RWPE2 (cell line): ENCODE measurements around the gene RGL1.

ENCODE experiments used
- ATAC-seq: fragments of 200-7000 bp; cut with Tn5 transposase; 3 replicates; pipeline ENCODE4 v1.9.1; 2021; ENCODE audit warnings: low read depth
- DNase-seq: peaks from one replicate; pipeline ENCODE4 v3.0.0-alpha.2; 2020; ENCODE audit warnings: low spot score
- H3K27ac ChIP-seq: fragments of 450-650 bp; 2 replicates; pipeline ENCODE4 v1.5.1; 2017; ENCODE audit warnings: mild to moderate bottlenecking; ENCODE audit not compliant: poor library complexity, severe bottlenecking
- H3K27me3 ChIP-seq: fragments of 250-450 bp; sonication (Bioruptor Pico); 2 replicates; pipeline ENCODE4 v1.5.1; 2021; ENCODE audit warnings: mild to moderate bottlenecking, moderate library complexity; ENCODE audit not compliant: insufficient read depth, poor library complexity, severe bottlenecking
- H3K36me3 ChIP-seq: fragments of 250-450 bp; sonication (Bioruptor Pico); 2 replicates; pipeline ENCODE4 v1.5.1; 2020; ENCODE audit warnings: low read depth, mild to moderate bottlenecking, moderate library complexity
- H3K4me1 ChIP-seq: fragments of 250-450 bp; sonication (Bioruptor Pico); 2 replicates; pipeline ENCODE4 v1.5.1; 2021; ENCODE audit warnings: mild to moderate bottlenecking, moderate library complexity; ENCODE audit not compliant: insufficient read depth, poor library complexity, severe bottlenecking
- H3K4me3 ChIP-seq: fragments of 250-450 bp; sonication (Bioruptor Pico); 2 replicates; pipeline ENCODE4 v1.5.1; 2021; ENCODE audit warnings: mild to moderate bottlenecking, moderate library complexity; ENCODE audit not compliant: severe bottlenecking
- H3K9me3 ChIP-seq: fragments of 250-450 bp; sonication (Bioruptor Pico); 2 replicates; pipeline ENCODE4 v1.5.1; 2021; ENCODE audit warnings: mild to moderate bottlenecking, moderate library complexity; ENCODE audit not compliant: severe bottlenecking
- TF ChIP-seq, protein P1 (sequence below): fragments of 450-650 bp; IDR thresholded peaks from one replicate; pipeline ENCODE4 v1.5.1; 2017; ENCODE audit warnings: mild to moderate bottlenecking, moderate library complexity; ENCODE audit not compliant: poor library complexity, severe bottlenecking

RGL1 gene

DNA sequence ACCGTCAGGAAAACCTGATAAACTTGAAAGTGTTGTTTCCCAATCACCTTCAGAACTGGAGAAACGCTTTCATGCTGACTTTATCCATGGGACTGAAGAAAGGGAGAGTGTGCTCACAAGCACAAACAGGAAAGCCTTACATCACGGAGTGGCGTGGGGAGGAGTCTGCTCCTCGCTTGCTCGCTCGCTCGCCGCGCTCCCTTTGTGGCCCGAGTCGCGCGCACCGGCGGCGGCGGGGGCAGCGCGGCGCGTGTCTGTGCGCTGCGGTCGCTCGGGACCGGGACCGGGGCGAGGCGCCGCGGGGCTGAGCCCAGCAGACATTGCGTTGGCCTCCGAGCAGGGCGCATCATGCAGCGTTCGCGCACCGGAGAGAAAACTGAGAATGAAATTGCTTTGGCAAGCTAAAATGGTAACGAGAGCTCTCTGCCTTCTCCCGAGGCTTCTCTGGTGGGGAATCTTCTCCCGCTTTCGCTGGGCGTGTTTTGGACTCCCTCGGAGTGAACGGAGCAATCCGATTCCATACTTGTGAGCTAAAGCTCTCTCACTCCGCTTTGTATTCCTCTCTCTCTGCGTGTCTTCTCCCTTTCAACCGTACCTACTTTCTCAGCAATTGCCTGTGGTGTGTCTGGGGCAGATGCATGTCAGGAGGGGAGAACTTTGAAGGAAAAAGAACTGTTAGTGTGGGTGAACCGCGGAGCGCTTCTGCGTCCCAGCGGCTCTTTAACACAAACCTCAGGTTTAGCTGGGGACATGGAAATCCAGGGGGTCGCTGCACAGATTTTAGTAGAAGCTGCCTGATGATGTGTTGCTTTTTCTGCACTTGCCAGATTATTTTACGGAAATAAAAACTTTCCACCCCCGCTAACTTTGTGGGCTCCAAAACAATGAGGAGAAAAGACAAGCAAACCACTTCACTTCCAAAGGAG is at the start of gene RGL1:
Gene RGL1, plus strand, starts transcription at position 205 of the 926 bp plus-strand sequence. Its CDS starts 178 bp downstream, at position 383.
- H3K27me3 ChIP-seq: no peaks in the 10 kb centered on the region
- H3K9me3 ChIP-seq: peaks cover 5% of the 10 kb centered on the region
- peak within 1 kb of the TSS; percentile 38 for H3K4me3 ChIP-seq
- no peak within 1 kb of the TSS for H3K27ac ChIP-seq
- DNase-seq (no peak), ATAC-seq (peak; percentile 81)
- no peaks in the 10 kb centered on the region for H3K36me3 ChIP-seq
- H3K4me1 ChIP-seq: peaks cover 4% of the 10 kb centered on the region
- TF ChIP-seq, protein P1, sequence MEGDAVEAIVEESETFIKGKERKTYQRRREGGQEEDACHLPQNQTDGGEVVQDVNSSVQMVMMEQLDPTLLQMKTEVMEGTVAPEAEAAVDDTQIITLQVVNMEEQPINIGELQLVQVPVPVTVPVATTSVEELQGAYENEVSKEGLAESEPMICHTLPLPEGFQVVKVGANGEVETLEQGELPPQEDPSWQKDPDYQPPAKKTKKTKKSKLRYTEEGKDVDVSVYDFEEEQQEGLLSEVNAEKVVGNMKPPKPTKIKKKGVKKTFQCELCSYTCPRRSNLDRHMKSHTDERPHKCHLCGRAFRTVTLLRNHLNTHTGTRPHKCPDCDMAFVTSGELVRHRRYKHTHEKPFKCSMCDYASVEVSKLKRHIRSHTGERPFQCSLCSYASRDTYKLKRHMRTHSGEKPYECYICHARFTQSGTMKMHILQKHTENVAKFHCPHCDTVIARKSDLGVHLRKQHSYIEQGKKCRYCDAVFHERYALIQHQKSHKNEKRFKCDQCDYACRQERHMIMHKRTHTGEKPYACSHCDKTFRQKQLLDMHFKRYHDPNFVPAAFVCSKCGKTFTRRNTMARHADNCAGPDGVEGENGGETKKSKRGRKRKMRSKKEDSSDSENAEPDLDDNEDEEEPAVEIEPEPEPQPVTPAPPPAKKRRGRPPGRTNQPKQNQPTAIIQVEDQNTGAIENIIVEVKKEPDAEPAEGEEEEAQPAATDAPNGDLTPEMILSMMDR: no peak

DNA sequence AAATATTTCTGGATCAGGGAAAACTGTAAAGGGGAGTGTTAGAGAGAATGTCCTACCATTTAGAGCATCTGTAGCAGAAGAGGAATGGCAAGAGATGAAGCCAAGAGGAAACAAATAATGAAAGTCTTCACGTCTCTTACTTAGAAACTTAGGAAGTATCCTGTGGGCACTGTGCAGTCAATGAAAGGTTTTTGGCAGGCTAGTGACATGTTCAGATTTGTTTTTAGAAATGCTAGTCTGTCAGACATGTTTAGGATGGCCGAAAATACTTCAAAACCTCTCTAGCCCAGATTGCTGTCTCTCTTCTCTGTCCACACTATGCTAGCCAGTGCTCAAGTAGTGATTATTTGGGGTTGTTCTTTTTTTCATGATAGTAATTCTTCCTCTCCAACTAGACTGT is 48.6 kb upstream of the RGL1 start:
- H3K4me3 ChIP-seq: no peak overlapping the region
- no peak for ATAC-seq
- TF ChIP-seq, protein P1: no peak
- DNase-seq: no peak
- H3K27ac ChIP-seq: peak overlapping the region; percentile 24
- no peaks in the 10 kb centered on the region for H3K9me3 ChIP-seq
- no peaks in the 10 kb centered on the region for H3K36me3 ChIP-seq
- no peaks in the 10 kb centered on the region for H3K27me3 ChIP-seq
- peaks cover 15% of the 10 kb centered on the region for H3K4me1 ChIP-seq

DNA sequence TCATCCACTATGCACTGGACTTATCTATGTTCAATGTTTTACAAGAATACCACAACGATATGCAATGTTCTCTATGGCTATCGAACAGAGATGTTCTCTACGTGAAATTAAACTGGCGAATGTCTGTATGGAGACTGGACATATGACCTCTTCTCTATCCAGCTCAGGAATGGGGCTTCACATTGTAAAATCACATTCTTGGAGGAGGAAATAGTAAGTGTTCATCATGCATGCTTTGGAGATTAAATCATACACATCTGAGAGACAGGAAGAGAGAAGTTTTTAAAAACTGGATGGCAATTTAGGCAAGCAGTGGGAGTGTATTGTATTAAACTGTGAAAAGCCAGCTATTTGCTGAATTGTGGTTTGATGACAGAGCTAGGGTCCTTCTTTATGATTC is 47.9 kb upstream of the RGL1 start:
- Histone ChIP-seq H3K9me3 (no peaks in the 10 kb centered on the region), H3K27ac (peak overlapping the region; percentile 24), H3K4me1 (peaks cover 15% of the 10 kb centered on the region), H3K27me3 (no peaks in the 10 kb centered on the region), H3K36me3 (no peaks in the 10 kb centered on the region), H3K4me3 (no peak overlapping the region)
- ATAC-seq (peak; percentile 77), DNase-seq (no peak)
- TF ChIP-seq, protein P1: no peak

DNA sequence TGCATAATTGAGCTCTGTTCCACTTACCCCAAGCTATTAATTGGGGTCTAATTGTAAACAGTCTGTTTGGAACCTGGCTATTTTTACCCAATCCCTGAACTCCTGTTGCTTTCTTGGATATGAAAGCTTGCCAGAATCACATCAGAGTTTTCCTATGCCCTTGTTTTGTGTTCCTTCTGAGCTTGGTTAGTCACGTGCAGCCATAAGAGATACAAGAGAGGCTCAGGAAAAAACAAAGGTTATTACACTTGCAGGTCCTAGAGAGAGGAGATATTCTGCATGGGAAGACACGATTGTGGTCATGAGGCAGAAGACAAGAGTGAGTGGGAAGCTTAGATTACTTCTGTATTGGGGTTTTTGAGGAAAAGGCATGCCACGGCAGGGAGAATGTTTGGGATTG is 46.0 kb upstream of the RGL1 start:
- Histone ChIP-seq H3K9me3 (no peaks in the 10 kb centered on the region), H3K36me3 (no peaks in the 10 kb centered on the region), H3K27me3 (no peaks in the 10 kb centered on the region), H3K4me1 (peaks cover 15% of the 10 kb centered on the region), H3K27ac (no peak overlapping the region), H3K4me3 (no peak overlapping the region)
- DNase-seq (no peak), ATAC-seq (no peak)
- TF ChIP-seq, protein P1: no peak

DNA sequence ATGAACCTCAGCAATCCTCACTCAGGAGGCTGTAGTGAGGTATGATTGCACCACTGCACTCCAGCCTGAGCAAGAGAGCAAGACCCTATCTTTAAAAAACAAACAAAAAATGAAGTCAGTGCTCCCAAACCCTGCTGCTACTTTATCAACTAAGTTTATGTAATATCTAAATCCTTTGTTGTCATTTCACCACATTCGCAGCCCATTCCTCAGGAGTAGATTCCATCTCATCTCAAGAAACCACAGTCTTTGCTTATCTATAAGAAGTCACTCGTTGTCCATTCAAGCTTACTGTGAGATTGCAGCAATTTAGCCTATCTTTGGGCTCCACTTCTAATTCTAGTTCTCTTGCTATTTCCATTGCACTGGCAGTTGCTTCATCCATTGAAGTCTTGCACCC is 44.3 kb upstream of the RGL1 start:
- H3K27me3 ChIP-seq: no peaks in the 10 kb centered on the region
- ATAC-seq (no peak), DNase-seq (no peak)
- H3K27ac ChIP-seq: no peak overlapping the region
- H3K4me3 ChIP-seq: no peak overlapping the region
- H3K36me3 ChIP-seq: no peaks in the 10 kb centered on the region
- no peaks in the 10 kb centered on the region for H3K9me3 ChIP-seq
- peaks cover 15% of the 10 kb centered on the region for H3K4me1 ChIP-seq
- TF ChIP-seq, protein P1: no peak
